Activated CD8-positive, alpha-beta memory T cell treated with anti-CD3 and anti-CD28 coated beads, Interleukin-2, amount 10 ng/mL, durations not matched to agents 7 days and 5 days (primary cell): ENCODE data around the gene ITPR1. TPM values are rescaled to one million over a fixed set of nuclear protein-coding genes. Genes with fewer than 3 reads are reported as not detected.

Source experiments
- ATAC-seq: fragments of 150-1000 bp; cut with Tn5 transposase; one replicate; pipeline ENCODE4 v1.10.0; 2021; ENCODE audit warnings: moderate library complexity
- CTCF ChIA-PET: fragments of 350-600 bp; sonication (Branson Sonifier 250); formaldehyde crosslinking; loops from one replicate; lab custom pipeline; 2021; ENCODE audit warnings: antibody characterized with exemption; lab: Charles Lee
- DNase-seq: peaks from one replicate; pipeline ENCODE4 v3.0.0-alpha.2; 2020
- H3K27ac Mint-ChIP-seq: one replicate; pipeline ENCODE4 v1.8.0; 2021; ENCODE audit warnings: mild to moderate bottlenecking, mixed read lengths
- H3K27me3 Mint-ChIP-seq: one replicate; pipeline ENCODE4 v1.8.0; 2021; ENCODE audit warnings: mixed read lengths
- H3K36me3 Mint-ChIP-seq: one replicate; pipeline ENCODE4 v1.8.0; 2021; ENCODE audit warnings: mild to moderate bottlenecking, mixed read lengths
- H3K4me1 Mint-ChIP-seq: one replicate; pipeline ENCODE4 v1.8.0; 2021; ENCODE audit warnings: mixed read lengths
- H3K4me3 Mint-ChIP-seq: one replicate; pipeline ENCODE4 v1.8.0; 2021; ENCODE audit warnings: mild to moderate bottlenecking, moderate library complexity, mixed read lengths
- H3K9me3 Mint-ChIP-seq: one replicate; pipeline ENCODE4 v1.8.0; 2022; ENCODE audit warnings: low read depth, mixed read lengths
- total RNA-seq, 2 experiments: library from RNA; stranded (reverse); gene quantifications; one replicate each; pipeline ENCODE4 v1.2.3, GENCODE V29; 2021

The ITPR1 gene
- total RNA-seq, 2 experiments from 2014 or later: 109 to 116 TPM

DNA sequence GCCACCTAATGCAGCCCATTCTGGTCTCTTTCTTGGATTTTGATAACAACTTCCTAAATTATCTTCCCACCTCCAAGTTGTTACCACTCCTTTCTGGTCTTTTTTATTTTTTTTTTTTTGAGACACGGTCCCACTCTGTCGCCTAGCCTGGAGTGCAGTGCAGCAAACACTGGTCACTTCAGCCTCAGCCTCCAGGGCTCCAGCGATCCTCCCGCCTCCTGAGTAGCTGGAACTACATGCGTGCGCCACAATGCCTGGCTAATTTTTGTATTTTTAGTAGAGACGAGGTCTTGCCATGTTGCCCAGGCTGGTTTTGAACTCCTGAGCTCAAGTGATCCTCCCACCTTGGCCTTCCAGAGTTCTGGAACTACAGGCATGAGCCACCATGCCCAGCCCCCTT, 393.3 kb downstream of the ITPR1 start:
- no peak overlapping the region for H3K27ac Mint-ChIP-seq
- CTCF ChIA-PET: interaction anchor here (0.7 to 1.2 kb wide), 3 partner anchors 140 to 175 kb away, joined by 3 read pairs; no protein-coding TSS in a partner anchor
- H3K27me3 Mint-ChIP-seq: no peaks in the 10 kb centered on the region
- peaks cover 3% of the 10 kb centered on the region for H3K9me3 Mint-ChIP-seq
- DNase-seq (no peak), ATAC-seq (no peak)
- peaks cover 36% of the 10 kb centered on the region for H3K4me1 Mint-ChIP-seq
- H3K4me3 Mint-ChIP-seq: no peak overlapping the region
- H3K36me3 Mint-ChIP-seq: peaks cover 11% of the 10 kb centered on the region

DNA sequence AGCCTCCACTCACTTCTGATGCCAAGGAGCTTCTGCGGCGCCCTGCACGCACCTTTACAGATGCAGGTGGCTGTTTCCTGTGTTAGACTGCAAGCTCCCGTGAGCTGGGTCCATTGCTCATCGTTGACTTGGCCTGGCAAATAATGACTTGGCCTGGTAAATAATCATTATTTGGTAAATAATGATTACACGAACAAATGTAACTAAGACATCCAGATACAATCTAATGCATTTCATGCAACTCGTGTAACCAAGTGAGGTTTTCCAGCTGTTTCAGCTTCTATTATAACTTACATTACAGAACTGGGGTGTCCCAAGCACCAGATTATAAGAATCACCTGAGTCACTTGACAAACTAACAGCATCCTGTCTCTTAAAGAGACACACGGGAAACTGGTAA, 394.0 kb downstream of the ITPR1 start:
- CTCF ChIA-PET: interaction anchor here (1.0 to 5.0 kb wide), 4 partner anchors 15 to 176 kb away, joined by 3 to 22 read pairs (median 4); no protein-coding TSS in a partner anchor
- Mint-ChIP-seq H3K4me1 (peaks cover 36% of the 10 kb centered on the region), H3K27ac (no peak overlapping the region), H3K4me3 (no peak overlapping the region), H3K36me3 (peaks cover 13% of the 10 kb centered on the region), H3K9me3 (peaks cover 3% of the 10 kb centered on the region), H3K27me3 (no peaks in the 10 kb centered on the region)
- ATAC-seq: no peak
- no peak for DNase-seq

DNA sequence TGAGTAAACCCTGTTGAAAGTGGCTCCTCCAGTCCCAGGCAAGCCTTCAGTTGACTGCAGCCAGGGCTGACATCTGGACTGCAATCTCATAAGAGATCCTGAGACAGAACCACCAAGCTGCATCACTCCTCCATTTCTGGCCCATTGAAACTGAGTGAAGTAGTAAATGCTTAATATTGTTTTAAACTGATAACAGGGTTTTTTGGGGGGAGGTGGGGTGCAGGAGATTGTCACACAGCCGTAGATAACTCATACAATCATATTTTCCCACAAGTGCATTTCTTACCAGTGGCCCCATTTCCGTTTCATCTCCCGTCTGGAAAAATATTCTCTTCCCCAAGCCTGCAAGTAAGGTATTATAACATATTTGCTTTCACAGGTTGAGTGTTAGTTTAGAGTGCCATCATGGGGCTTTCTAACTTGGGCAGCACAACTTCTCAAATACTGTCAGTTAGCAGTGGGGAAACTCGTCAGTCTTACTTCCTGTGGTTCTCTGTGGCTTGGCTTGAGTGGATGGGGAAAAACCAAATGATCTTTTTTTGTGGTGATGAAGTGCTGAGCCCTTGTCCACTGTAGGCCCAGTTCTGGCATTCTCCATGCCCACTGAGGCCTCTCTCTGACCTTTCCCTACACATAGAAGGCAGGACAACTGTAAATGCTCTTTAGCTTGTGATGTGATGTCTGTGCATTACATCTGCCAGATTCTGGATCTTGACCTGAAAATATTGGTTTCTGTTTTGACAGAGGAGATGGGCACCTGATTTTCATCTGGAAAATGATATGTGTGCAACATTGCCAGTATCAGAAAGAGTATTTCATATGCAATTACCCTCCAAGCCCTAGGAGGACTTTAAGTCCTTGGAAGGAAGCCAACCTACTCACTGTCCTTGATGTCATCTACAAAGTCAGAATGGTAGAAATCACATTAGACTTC, 396.0 kb downstream of the ITPR1 start:
- CTCF ChIA-PET: interaction anchor here (1.0 to 5.0 kb wide), 6 partner anchors 9 to 178 kb away, joined by 3 to 22 read pairs (median 5); no protein-coding TSS in a partner anchor
- H3K4me1 Mint-ChIP-seq: peaks cover 40% of the 10 kb centered on the region
- peak overlapping the region; percentile 15 for H3K4me3 Mint-ChIP-seq
- peak; percentile 72 for DNase-seq
- H3K27ac Mint-ChIP-seq: peak overlapping the region; percentile 85
- ATAC-seq: peak; percentile 93
- H3K36me3 Mint-ChIP-seq: peaks cover 18% of the 10 kb centered on the region
- H3K27me3 Mint-ChIP-seq: no peaks in the 10 kb centered on the region
- H3K9me3 Mint-ChIP-seq: peaks cover 3% of the 10 kb centered on the region

DNA sequence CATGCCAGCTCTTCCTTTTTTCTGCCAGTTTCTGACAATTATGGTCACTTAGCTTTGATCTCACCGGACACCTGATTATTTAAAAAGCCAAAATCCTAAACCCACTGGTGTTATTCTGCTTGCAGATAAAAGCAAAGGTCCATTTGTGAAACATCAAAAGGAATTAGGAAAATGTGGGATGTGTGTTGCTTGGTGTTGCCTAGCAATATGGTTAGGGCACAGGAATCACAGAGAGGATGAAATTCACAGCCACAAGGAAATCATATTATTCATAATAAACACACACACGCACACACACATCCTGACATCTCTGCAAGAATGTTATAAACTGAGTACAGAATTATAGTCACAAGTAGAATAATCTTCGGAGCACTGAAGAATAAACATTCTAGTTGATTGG, 396.7 kb downstream of the ITPR1 start:
- Mint-ChIP-seq H3K4me3 (peak overlapping the region; percentile 15), H3K36me3 (peaks cover 18% of the 10 kb centered on the region), H3K4me1 (peaks cover 40% of the 10 kb centered on the region), H3K27ac (peak overlapping the region; percentile 85), H3K27me3 (no peaks in the 10 kb centered on the region), H3K9me3 (peaks cover 3% of the 10 kb centered on the region)
- ATAC-seq: no peak
- CTCF ChIA-PET: interaction anchor here (1.0 to 5.0 kb wide), 6 partner anchors 9 to 179 kb away, joined by 3 to 22 read pairs (median 5); no protein-coding TSS in a partner anchor
- DNase-seq: no peak

DNA sequence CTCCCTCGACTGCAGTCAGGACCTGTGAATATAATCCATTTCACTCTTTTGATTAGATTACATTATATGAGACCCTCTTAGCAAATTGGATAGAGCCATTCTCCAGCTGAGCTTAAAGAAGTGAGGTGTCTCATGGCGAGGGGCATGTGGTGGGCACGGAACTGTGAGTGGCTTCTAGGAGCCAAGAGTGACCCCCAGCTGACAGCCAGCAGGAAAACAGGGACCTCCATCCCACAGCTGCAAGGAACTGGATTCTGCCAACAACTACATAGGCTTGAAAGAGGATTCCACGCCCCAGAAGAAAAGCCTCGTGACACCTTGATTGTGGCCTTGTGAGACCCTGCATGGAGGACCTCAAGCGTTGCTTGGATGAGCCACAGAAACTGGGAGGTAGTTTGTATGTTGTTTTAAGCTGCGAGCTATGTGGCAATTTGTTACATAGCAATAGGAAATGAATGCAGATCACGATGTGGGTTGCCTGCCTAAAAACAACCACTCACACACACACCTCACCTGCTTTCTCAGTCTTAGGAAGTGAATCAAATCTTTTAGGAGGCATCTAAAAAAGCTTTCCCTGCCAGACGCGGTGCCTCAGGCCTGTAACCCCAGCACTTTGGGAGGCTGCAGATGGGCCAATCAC, 401.9 kb downstream of the ITPR1 start:
- no peaks in the 10 kb centered on the region for H3K27me3 Mint-ChIP-seq
- peaks cover 38% of the 10 kb centered on the region for H3K4me1 Mint-ChIP-seq
- no peak overlapping the region for H3K4me3 Mint-ChIP-seq
- peaks cover 28% of the 10 kb centered on the region for H3K36me3 Mint-ChIP-seq
- DNase-seq (no peak), ATAC-seq (no peak)
- CTCF ChIA-PET: interaction anchor here (1.0 to 1.7 kb wide), 6 partner anchors 10 to 184 kb away, joined by 3 to 4 read pairs (median 4); no protein-coding TSS in a partner anchor
- no peaks in the 10 kb centered on the region for H3K9me3 Mint-ChIP-seq
- no peak overlapping the region for H3K27ac Mint-ChIP-seq

DNA sequence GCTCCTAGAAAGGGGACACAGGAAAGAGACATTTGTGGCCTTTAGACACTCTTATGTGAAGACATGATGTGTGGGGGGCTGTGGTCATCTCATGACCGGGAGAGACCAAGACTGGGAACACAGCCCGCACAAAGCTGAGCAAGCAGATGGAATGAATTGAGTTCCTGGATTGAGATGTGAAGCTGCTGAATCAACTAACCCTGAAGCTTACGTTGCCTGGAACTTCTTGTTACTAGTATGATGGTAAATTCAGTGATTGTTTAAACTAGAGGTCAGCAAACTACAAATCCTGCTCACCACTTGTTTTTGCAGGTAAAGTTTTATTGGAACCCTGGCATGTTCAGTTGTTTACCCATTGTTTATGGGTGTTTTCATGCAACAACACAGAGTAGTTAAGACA, 402.7 kb downstream of the ITPR1 start:
- Mint-ChIP-seq H3K27ac (no peak overlapping the region), H3K4me3 (no peak overlapping the region), H3K36me3 (peaks cover 34% of the 10 kb centered on the region), H3K4me1 (peaks cover 45% of the 10 kb centered on the region), H3K27me3 (no peaks in the 10 kb centered on the region), H3K9me3 (no peaks in the 10 kb centered on the region)
- DNase-seq: no peak
- CTCF ChIA-PET: interaction anchor here (1.0 to 1.6 kb wide), 5 partner anchors 9 to 161 kb away, joined by 3 to 4 read pairs (median 3); no protein-coding TSS in a partner anchor
- ATAC-seq: no peak

Other genes with a start within 250 kb of the ITPR1 start
- gene SETMAR, start 190.0 kb upstream of the ITPR1 start, total RNA-seq: 10 to 100 TPM; 10.0 to 12.6 TPM
- gene SUMF1, start 26.1 kb upstream of the ITPR1 start, total RNA-seq: 10 to 100 TPM in 1 of 2 experiments, 1 to 10 TPM in 1; 9.1 to 12.7 TPM